HepG2 (cell line): ENCODE data around the gene C9orf78. TPM values are rescaled to one million over a fixed set of nuclear protein-coding genes. Genes with fewer than 3 reads are reported as not detected.

Experiments used
- ELF1 ChIP-seq: sonication (generic); formaldehyde crosslinking; IDR thresholded peaks from 2 replicates; pipeline ENCODE4 v1.4.0; 2020; ENCODE audit warnings: missing genetic modification reagents
- EP300 ChIP-seq, 3 experiments: sonication (generic) in 1 of 3; formaldehyde crosslinking in 1 of 3; IDR thresholded peaks; 2 replicates each; pipeline versions ENCODE4 v1.5.1 to v1.6.1; 2011 to 2020; ENCODE audit warnings: low read depth in 2 of 3, low read length in 2 of 3, borderline replicate concordance in 1 of 3, improper control_type of control experiment in 1 of 3, mild to moderate bottlenecking in 1 of 3, missing genetic modification reagents in 1 of 3, moderate library complexity in 1 of 3
- FOXC1 ChIP-seq: sonication (generic); formaldehyde crosslinking; IDR thresholded peaks from 2 replicates; pipeline ENCODE4 v1.8.0; 2022; ENCODE audit warnings: mild to moderate bottlenecking, missing genetic modification reagents, borderline replicate concordance
- GTF2F1 ChIP-seq: fragments of 150-350 bp; IDR thresholded peaks from 2 replicates; pipeline ENCODE4 v1.6.1; 2014; ENCODE audit warnings: low read length
- KDM4B ChIP-seq: sonication (generic); formaldehyde crosslinking; IDR thresholded peaks from 2 replicates; pipeline ENCODE4 v1.4.0; 2020; ENCODE audit warnings: missing genetic modification reagents
- KMT2A ChIP-seq: sonication (generic); formaldehyde crosslinking; IDR thresholded peaks from 2 replicates; pipeline ENCODE4 v1.4.0; 2020; ENCODE audit warnings: missing genetic modification reagents
- PHF5A ChIP-seq: IDR thresholded peaks from one replicate; pipeline ENCODE4 v1.6.1; 2018; ENCODE audit warnings: low read depth, missing genetic modification reagents; ENCODE audit not compliant: unreplicated experiment
- SAFB2 ChIP-seq: sonication (generic); formaldehyde crosslinking; IDR thresholded peaks from 2 replicates; pipeline ENCODE4 v1.5.1; 2020; ENCODE audit warnings: missing genetic modification reagents, low read depth, mild to moderate bottlenecking, borderline replicate concordance
- SALL2 ChIP-seq: sonication (generic); formaldehyde crosslinking; IDR thresholded peaks from 2 replicates; pipeline ENCODE4 v1.8.1; 2023; ENCODE audit warnings: mild to moderate bottlenecking, missing genetic modification reagents, inconsistent platforms
- TAF1 ChIP-seq: sonication (generic); formaldehyde crosslinking; IDR thresholded peaks from 2 replicates; pipeline ENCODE4 v1.4.0; 2020; ENCODE audit warnings: missing genetic modification reagents
- XRCC5 ChIP-seq: fragments of 200-400 bp; formaldehyde crosslinking; optimal IDR thresholded peaks from 2 replicates; pipeline ENCODE3; 2017; ENCODE audit warnings: mild to moderate bottlenecking, low read length
- ZBTB21 ChIP-seq: sonication (generic); formaldehyde crosslinking; IDR thresholded peaks from 2 replicates; pipeline ENCODE4 v1.4.0; 2020; ENCODE audit warnings: missing genetic modification reagents
- ZBTB33 ChIP-seq: sonication (generic); formaldehyde crosslinking; IDR thresholded peaks from 2 replicates; pipeline ENCODE4 v1.4.0; 2020; ENCODE audit warnings: missing genetic modification reagents
- ZNF567 ChIP-seq: sonication (generic); formaldehyde crosslinking; IDR thresholded peaks from 2 replicates; pipeline ENCODE4 v1.8.1; 2023; ENCODE audit warnings: mild to moderate bottlenecking, missing genetic modification reagents, borderline replicate concordance
- ZNF639 ChIP-seq: conservative IDR thresholded peaks from 2 replicates; pipeline ENCODE4 v1.6.1; 2018; ENCODE audit warnings: missing genetic modification reagents
- ZNF644 ChIP-seq: IDR thresholded peaks from 2 replicates; pipeline ENCODE4 v1.6.1; 2016; ENCODE audit warnings: low read depth
- polyA plus RNA-seq, 8 experiments: library from polyadenylated mRNA; depleted of rRNA in 3 of 8; stranded (reverse) in 7 of 8; unstranded in 1 of 8; fragments of >200 nt; fragmentation: Illumina TruSeq in 4 of 8; extraction: Trizol in 4 of 8; gene quantifications; 2 replicates each; pipeline versions ENCODE4 v1.2.1 to v1.2.3, GENCODE V29; 2011 to 2016; ENCODE audit warnings: low read depth in 4 of 8, missing spikeins in 1 of 8, mixed read lengths in 1 of 8; ENCODE audit not compliant: insufficient read depth in 1 of 8
- total RNA-seq, 5 experiments: library from RNA; depleted of rRNA; stranded (reverse); fragments of >200 nt; fragmentation: Illumina TruSeq; extraction: Trizol; gene quantifications; 2 replicates each; pipeline ENCODE4 v1.2.3, GENCODE V29; 2016; ENCODE audit warnings: low read depth in 1 of 5
- TF ChIP-seq, protein P1 (sequence below): IDR thresholded peaks from 2 replicates; pipeline ENCODE4 v1.6.1; 2012; ENCODE audit warnings: low read depth, low read length, improper control_type of control experiment
- TF ChIP-seq, protein P2 (sequence below): sonication (generic); formaldehyde crosslinking; IDR thresholded peaks from 2 replicates; pipeline ENCODE4 v1.9.0; 2021; ENCODE audit warnings: missing genetic modification reagents, mild to moderate bottlenecking, borderline replicate concordance
- TF ChIP-seq, protein P3 (sequence below): sonication (generic); formaldehyde crosslinking; IDR thresholded peaks from 2 replicates; pipeline ENCODE4 v1.4.0; 2020; ENCODE audit warnings: missing genetic modification reagents; ENCODE audit errors: not compliant biosample characterization

The C9orf78 gene
- total and polyA plus RNA-seq, 2 of the 13 experiments (the other 11 are each of a cell fraction or from before 2014, with no cell fraction given): 18.4 to 35.5 TPM

DNA sequence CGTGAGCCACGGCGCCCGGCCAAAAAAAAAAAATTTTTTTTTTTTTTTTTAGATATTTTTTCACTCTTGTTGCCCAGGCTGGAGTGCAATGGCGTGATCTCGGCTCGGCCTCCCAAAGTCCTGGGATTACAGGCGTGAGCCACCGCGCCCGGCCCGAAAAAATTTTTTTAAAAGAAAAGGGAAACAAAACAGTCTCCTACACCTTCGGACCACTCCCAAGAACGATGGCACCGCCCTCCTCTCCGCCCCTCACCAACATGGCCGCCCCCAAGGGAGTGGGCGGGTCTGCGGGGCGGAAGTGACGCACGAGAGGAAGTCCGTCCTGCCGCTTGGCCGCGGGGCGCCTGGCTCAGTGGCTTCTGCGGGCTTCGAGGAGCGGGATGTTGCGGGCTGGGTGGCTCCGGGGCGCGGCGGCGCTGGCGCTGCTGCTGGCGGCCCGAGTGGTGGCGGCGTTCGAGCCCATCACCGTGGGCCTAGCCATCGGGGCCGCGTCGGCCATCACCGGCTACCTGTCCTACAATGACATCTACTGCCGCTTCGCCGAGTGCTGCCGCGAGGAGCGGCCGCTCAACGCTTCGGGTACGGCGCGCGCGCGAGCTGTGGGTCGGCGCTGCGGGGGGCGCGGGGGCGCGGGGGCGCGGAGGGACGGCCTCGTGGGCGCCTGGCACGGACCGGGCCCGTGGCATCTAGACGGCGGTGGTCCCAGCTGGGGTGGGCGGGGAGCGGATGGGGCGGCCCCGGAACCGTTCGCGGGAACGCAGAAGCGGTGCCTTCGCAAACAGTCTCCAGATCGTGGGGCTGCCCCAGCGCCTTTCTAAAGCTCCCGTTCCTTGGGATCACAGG lies 32.0 kb downstream of the C9orf78 start, which contains the start of gene TOR1B (continued):
- TF ChIP-seq, protein P1, sequence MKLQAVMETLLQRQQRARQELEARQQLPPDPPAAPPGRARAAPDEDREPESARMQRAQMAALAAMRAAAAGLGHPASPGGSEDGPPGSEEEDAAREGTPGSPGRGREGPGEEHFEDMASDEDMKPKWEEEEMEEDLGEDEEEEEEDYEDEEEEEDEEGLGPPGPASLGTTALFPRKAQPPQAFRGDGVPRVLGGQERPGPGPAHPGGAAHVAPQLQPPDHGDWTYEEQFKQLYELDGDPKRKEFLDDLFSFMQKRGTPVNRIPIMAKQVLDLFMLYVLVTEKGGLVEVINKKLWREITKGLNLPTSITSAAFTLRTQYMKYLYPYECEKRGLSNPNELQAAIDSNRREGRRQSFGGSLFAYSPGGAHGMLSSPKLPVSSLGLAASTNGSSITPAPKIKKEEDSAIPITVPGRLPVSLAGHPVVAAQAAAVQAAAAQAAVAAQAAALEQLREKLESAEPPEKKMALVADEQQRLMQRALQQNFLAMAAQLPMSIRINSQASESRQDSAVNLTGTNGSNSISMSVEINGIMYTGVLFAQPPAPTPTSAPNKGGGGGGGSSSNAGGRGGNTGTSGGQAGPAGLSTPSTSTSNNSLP: no peak
- TF ChIP-seq PHF5A (CRISPR knock-in tag) (no peak), ZNF567 (CRISPR knock-in tag) (no peak), SALL2 (CRISPR knock-in tag) (peak; percentile 27; the same call in 1 of the 2 replicates), ZBTB21 (CRISPR knock-in tag) (no peak), EP300 (IDR thresholded peaks at IDR 0.05; ENCODE audit: low read depth in 2 of 2, low read length in 2 of 2) (no peak), EP300 (CRISPR knock-in tag; IDR thresholded peaks at IDR 0.05; ENCODE audit: borderline replicate concordance) (no peak), ZNF644 (CRISPR knock-in tag) (no peak), ZNF639 (no peak), SAFB2 (CRISPR knock-in tag) (no peak; the same call in 1 of the 2 replicates), GTF2F1 (no peak), XRCC5 (peak; percentile 36), ELF1 (CRISPR knock-in tag) (peak; percentile 84), TAF1 (CRISPR knock-in tag) (peak; percentile 85), KDM4B (CRISPR knock-in tag) (no peak), KMT2A (CRISPR knock-in tag) (peak; percentile 81; the same call in 1 of the 2 replicates), ZBTB33 (CRISPR knock-in tag) (0 out of 2 replicates have a peak, but pooled peaks have one; percentile 21), FOXC1 (CRISPR knock-in tag) (peak; percentile 52; the same call in 1 of the 2 replicates)
- TF ChIP-seq, protein P2, sequence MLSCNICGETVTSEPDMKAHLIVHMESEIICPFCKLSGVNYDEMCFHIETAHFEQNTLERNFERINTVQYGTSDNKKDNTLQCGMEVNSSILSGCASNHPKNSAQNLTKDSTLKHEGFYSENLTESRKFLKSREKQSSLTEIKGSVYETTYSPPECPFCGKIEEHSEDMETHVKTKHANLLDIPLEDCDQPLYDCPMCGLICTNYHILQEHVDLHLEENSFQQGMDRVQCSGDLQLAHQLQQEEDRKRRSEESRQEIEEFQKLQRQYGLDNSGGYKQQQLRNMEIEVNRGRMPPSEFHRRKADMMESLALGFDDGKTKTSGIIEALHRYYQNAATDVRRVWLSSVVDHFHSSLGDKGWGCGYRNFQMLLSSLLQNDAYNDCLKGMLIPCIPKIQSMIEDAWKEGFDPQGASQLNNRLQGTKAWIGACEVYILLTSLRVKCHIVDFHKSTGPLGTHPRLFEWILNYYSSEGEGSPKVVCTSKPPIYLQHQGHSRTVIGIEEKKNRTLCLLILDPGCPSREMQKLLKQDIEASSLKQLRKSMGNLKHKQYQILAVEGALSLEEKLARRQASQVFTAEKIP (CRISPR knock-in tag): no peak
- TF ChIP-seq, protein P3, sequence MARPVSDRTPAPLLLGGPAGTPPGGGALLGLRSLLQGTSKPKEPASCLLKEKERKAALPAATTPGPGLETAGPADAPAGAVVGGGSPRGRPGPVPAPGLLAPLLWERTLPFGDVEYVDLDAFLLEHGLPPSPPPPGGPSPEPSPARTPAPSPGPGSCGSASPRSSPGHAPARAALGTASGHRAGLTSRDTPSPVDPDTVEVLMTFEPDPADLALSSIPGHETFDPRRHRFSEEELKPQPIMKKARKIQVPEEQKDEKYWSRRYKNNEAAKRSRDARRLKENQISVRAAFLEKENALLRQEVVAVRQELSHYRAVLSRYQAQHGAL: no peak
